HepG2 (cell line): Measurements from ENCODE around the gene DOCK9. TPM values are rescaled to one million over a fixed set of nuclear protein-coding genes. Genes with fewer than 3 reads are reported as not detected.

Source experiments
- ATAC-seq: fragments of 200-7000 bp; cut with Tn5 transposase; 3 replicates; pipeline ENCODE4 v1.9.1; 2020; ENCODE audit warnings: mild to moderate bottlenecking, moderate library complexity
- BruUV-seq: library from RNA; stranded (reverse); fragments of 400-500 nt; replicated peaks from 2 replicates; lab custom pipeline; 2021; lab: Mats Ljungman, UMichigan
- CTCF ChIA-PET: fragments of 300-600 bp; formaldehyde crosslinking; extraction: SDS; loops from one replicate; lab custom pipeline; 2021; ENCODE audit warnings: low total read pairs, inconsistent platforms, low intra/inter-chr PET ratio; lab: Yijun Ruan, JAX
- POLR2A ChIA-PET: fragments of 350-600 bp; sonication (Branson Sonifier 250); formaldehyde crosslinking; loops from one replicate; lab custom pipeline; 2020; ENCODE audit warnings: antibody characterized with exemption, inconsistent platforms; lab: Yijun Ruan, JAX
- DNase-seq: peaks from one replicate; pipeline ENCODE4 v3.0.0-alpha.2; 2015; ENCODE audit warnings: low spot score
- FAIRE-seq: peaks from 3 replicates; lab custom pipeline; 2011; peaks lifted over from hg19 to GRCh38; lab: Jason Lieb, UNC
- H2AFZ ChIP-seq: one replicate; pipeline ENCODE4 v1.6.1; 2011; ENCODE audit warnings: low read length, inconsistent platforms
- H3K27ac ChIP-seq: fragments of 300-600 bp; 3 replicates; pipeline ENCODE4 v1.8.0; 2011; ENCODE audit warnings: mixed run types, mild to moderate bottlenecking, mixed read lengths, low read length, inconsistent platforms; ENCODE audit not compliant: insufficient read depth; ENCODE audit errors: extremely low read length
- H3K27me3 ChIP-seq, 2 experiments: fragments of 200-600 bp in 1 of 2; 2 replicates in 1 of 2; 3 replicates in 1 of 2; pipeline versions ENCODE4 v1.6.0 to v1.8.0; 2011; ENCODE audit warnings: low read length in 2 of 2, mild to moderate bottlenecking in 2 of 2, moderate library complexity in 2 of 2, inconsistent platforms in 1 of 2; ENCODE audit not compliant: insufficient read depth in 2 of 2, control insufficient read depth in 1 of 2
- H3K36me3 ChIP-seq, 2 experiments: fragments of 200-600 bp in 1 of 2; replicated peaks in 1 of 2; 2 replicates in 1 of 2; 3 replicates in 1 of 2; pipeline versions ENCODE4 v1.5.1 to v1.8.0; 2011; ENCODE audit warnings: low read length in 2 of 2, inconsistent platforms in 1 of 2; ENCODE audit not compliant: insufficient read depth in 2 of 2, control insufficient read depth in 1 of 2
- H3K4me1 ChIP-seq: 2 replicates; pipeline ENCODE4 v1.5.1; 2012; ENCODE audit warnings: low read length, inconsistent platforms; ENCODE audit not compliant: insufficient read depth
- H3K4me2 ChIP-seq: 2 replicates; pipeline ENCODE4 v1.6.0; 2011; ENCODE audit warnings: low read depth, low read length, inconsistent platforms
- H3K4me3 ChIP-seq, 3 experiments: fragments of 200-600 bp in 1 of 3; sonication (generic), shearing (Covaris generic) in 1 of 3; replicated peaks in 1 of 3; 2 replicates each; pipeline ENCODE4 v1.5.1; 2011 to 2016; ENCODE audit warnings: low read length in 3 of 3, inconsistent platforms in 2 of 3, low read depth in 2 of 3, mild to moderate bottlenecking in 2 of 3, control low read depth in 1 of 3, mixed read lengths in 1 of 3; ENCODE audit not compliant: insufficient read depth in 1 of 3
- H3K79me2 ChIP-seq: one replicate; pipeline ENCODE4 v1.6.1; 2011; ENCODE audit warnings: low read length, inconsistent platforms; ENCODE audit not compliant: insufficient read depth
- H3K9ac ChIP-seq: 2 replicates; pipeline ENCODE4 v1.6.0; 2011; ENCODE audit warnings: mild to moderate bottlenecking, low read depth, low read length, inconsistent platforms; ENCODE audit not compliant: insufficient read depth
- H3K9me3 ChIP-seq: 2 replicates; pipeline ENCODE4 v1.5.1; 2012; ENCODE audit warnings: mild to moderate bottlenecking, low read length
- H4K20me1 ChIP-seq: 2 replicates; pipeline ENCODE4 v1.6.0; 2011; ENCODE audit warnings: inconsistent platforms, mild to moderate bottlenecking, low read length, moderate library complexity; ENCODE audit not compliant: insufficient read depth
- CBX5 ChIP-seq: sonication (generic); formaldehyde crosslinking; IDR thresholded peaks from 2 replicates; pipeline ENCODE4 v1.4.0; 2020; ENCODE audit warnings: missing genetic modification reagents, borderline replicate concordance
- CENPT ChIP-seq: sonication (generic); formaldehyde crosslinking; IDR thresholded peaks from 2 replicates; pipeline ENCODE4 v1.8.0; 2022; ENCODE audit warnings: low read depth, mild to moderate bottlenecking, moderate library complexity, missing genetic modification reagents
- EZH2 ChIP-seq: conservative IDR thresholded peaks from 2 replicates; pipeline ENCODE4 v1.6.1; 2012; ENCODE audit warnings: mild to moderate bottlenecking, low read depth, low read length, moderate library complexity
- FOSL1 ChIP-seq: sonication (generic); formaldehyde crosslinking; IDR thresholded peaks from 2 replicates; pipeline ENCODE4 v1.9.0; 2021; ENCODE audit warnings: missing genetic modification reagents, borderline replicate concordance
- HOMEZ ChIP-seq: IDR thresholded peaks from 2 replicates; pipeline ENCODE4 v1.6.1; 2016; ENCODE audit warnings: low read depth
- JUNB ChIP-seq: sonication (generic); formaldehyde crosslinking; IDR thresholded peaks from 2 replicates; pipeline ENCODE4 v1.8.0; 2022; ENCODE audit warnings: missing genetic modification reagents, mild to moderate bottlenecking, borderline replicate concordance
- MAX ChIP-seq: IDR thresholded peaks from 2 replicates; pipeline ENCODE4 v1.6.1; 2012; ENCODE audit warnings: inconsistent platforms
- MXD4 ChIP-seq: IDR thresholded peaks from 2 replicates; pipeline ENCODE4 v1.6.1; 2016; ENCODE audit warnings: mild to moderate bottlenecking, missing biosample characterization, missing genetic modification reagents
- PHF8 ChIP-seq: sonication (generic); formaldehyde crosslinking; IDR thresholded peaks from 2 replicates; pipeline ENCODE4 v1.5.0; 2020; ENCODE audit warnings: missing genetic modification reagents
- RNF219 ChIP-seq: sonication (generic); formaldehyde crosslinking; IDR thresholded peaks from 2 replicates; pipeline ENCODE4 v1.5.0; 2020; ENCODE audit warnings: mild to moderate bottlenecking, missing genetic modification reagents
- TBP ChIP-seq: sonication (generic); formaldehyde crosslinking; IDR thresholded peaks from 2 replicates; pipeline ENCODE4 v1.5.0; 2020; ENCODE audit warnings: missing genetic modification reagents
- TOE1 ChIP-seq: sonication (generic); formaldehyde crosslinking; IDR thresholded peaks from 2 replicates; pipeline ENCODE4 v1.4.0; 2020; ENCODE audit warnings: mild to moderate bottlenecking, missing genetic modification reagents
- ZNF205 ChIP-seq: IDR thresholded peaks from 2 replicates; pipeline ENCODE4 v1.6.1; 2018; ENCODE audit warnings: missing biosample characterization, missing genetic modification reagents
- ZNF276 ChIP-seq: sonication (generic); formaldehyde crosslinking; IDR thresholded peaks from 2 replicates; pipeline ENCODE4 v1.4.0; 2020; ENCODE audit warnings: mild to moderate bottlenecking, low read depth, missing genetic modification reagents
- ZNF3 ChIP-seq: IDR thresholded peaks from 2 replicates; pipeline ENCODE4 v1.7.0; 2017; ENCODE audit warnings: inconsistent platforms
- WGBS: methylation state at CpG from one replicate; pipeline ENCODE4 v1.1.6; 2017; ENCODE audit warnings: low lambda C conversion rate; 5-methylcytosine and 5-hydroxymethylcytosine counted together
- in situ Hi-C: cut with HindIII; loops from 2 replicates; pipeline ENCODE4 v1.10.0; 2017; ENCODE audit warnings: low pct_unique_long_range_greater_than_20kb; ENCODE audit not compliant: extremely low pct_ligation_motif_present
- intact Hi-C: fragments of 100-400 bp; cut with micrococcal nuclease; formaldehyde crosslinking; loops from one replicate; pipeline ENCODE4 v1.10.0; 2022; ENCODE audit not compliant: unreplicated experiment
- polyA plus RNA-seq, 8 experiments: library from polyadenylated mRNA; depleted of rRNA in 3 of 8; stranded (reverse) in 7 of 8; unstranded in 1 of 8; fragments of >200 nt; fragmentation: Illumina TruSeq in 4 of 8; extraction: Trizol in 4 of 8; gene quantifications; 2 replicates each; pipeline versions ENCODE4 v1.2.1 to v1.2.3, GENCODE V29; 2011 to 2016; ENCODE audit warnings: low read depth in 4 of 8, missing spikeins in 1 of 8, mixed read lengths in 1 of 8; ENCODE audit not compliant: insufficient read depth in 1 of 8
- total RNA-seq, 5 experiments: library from RNA; depleted of rRNA; stranded (reverse); fragments of >200 nt; fragmentation: Illumina TruSeq; extraction: Trizol; gene quantifications; 2 replicates each; pipeline ENCODE4 v1.2.3, GENCODE V29; 2016; ENCODE audit warnings: low read depth in 1 of 5

The DOCK9 gene
- total and polyA plus RNA-seq, 2 of the 13 experiments (the other 11 are each of a cell fraction or from before 2014, with no cell fraction given): 0.44 to 0.97 TPM

- WGBS: 60% methylated on average over 6 of the region's 6 CpGs
Observed at GRCh38 chr13:99013951-99014350, 36.1 kb upstream of the DOCK9 start.

GRCh38 chr13:99012539-99012938, 34.7 kb upstream of the DOCK9 start:
- POLR2A ChIA-PET: no interaction called here
- H3K27ac ChIP-seq: no peak overlapping the region
- H3K9me3 ChIP-seq: no peaks in the 10 kb centered on the region
- no peaks in the 10 kb centered on the region for H4K20me1 ChIP-seq
- no TSS peak for BruUV-seq
- H3K4me1 ChIP-seq: no peaks in the 10 kb centered on the region
- no peak for ATAC-seq
- no peaks in the 10 kb centered on the region for H3K27me3 ChIP-seq
- no peaks in the 10 kb centered on the region for H3K36me3 ChIP-seq
- FAIRE-seq: no peak
- intact Hi-C loops (no loop called here), in situ Hi-C loops (no loop called here)
- no peak overlapping the region for H3K9ac ChIP-seq
- H3K4me3 ChIP-seq: no peak overlapping the region
- CTCF ChIA-PET: no interaction called here
- WGBS: 82% methylated on average over 1 of the region's 1 CpG
- H3K79me2 ChIP-seq: no peaks in the 10 kb centered on the region
- H3K4me2 ChIP-seq: no peak overlapping the region
- DNase-seq: no peak
- no peak overlapping the region for H2AFZ ChIP-seq
- TF ChIP-seq PHF8 (CRISPR knock-in tag): no peak
- no peak for TF ChIP-seq JUNB (CRISPR knock-in tag)
- TF ChIP-seq HOMEZ: no peak
- no peak for TF ChIP-seq MAX
- TF ChIP-seq MXD4 (CRISPR knock-in tag): no peak
- TF ChIP-seq CENPT: no peak
- no peak for TF ChIP-seq RNF219 (CRISPR knock-in tag)
- no peak for TF ChIP-seq FOSL1
- no peak for TF ChIP-seq TBP (CRISPR knock-in tag)

More at GRCh38 chr13:99013951-99014350, 36.1 kb upstream of the DOCK9 start:
- Histone ChIP-seq H3K9me3 (no peaks in the 10 kb centered on the region), H3K36me3 (no peaks in the 10 kb centered on the region), H3K4me1 (no peaks in the 10 kb centered on the region), H2AFZ (no peak overlapping the region), H4K20me1 (no peaks in the 10 kb centered on the region), H3K79me2 (no peaks in the 10 kb centered on the region), H3K4me2 (no peak overlapping the region), H3K27me3 (no peaks in the 10 kb centered on the region), H3K9ac (no peak overlapping the region), H3K27ac (no peak overlapping the region), H3K4me3 (no peak overlapping the region)
- no peak for TF ChIP-seq EZH2
- no peak for TF ChIP-seq ZNF3
- TF ChIP-seq ZNF276 (CRISPR knock-in tag): no peak
- TF ChIP-seq TOE1 (CRISPR knock-in tag): no peak
- no peak for TF ChIP-seq CBX5
- no peak for TF ChIP-seq ZNF205 (CRISPR knock-in tag)
- ATAC-seq (no peak), FAIRE-seq (no peak), DNase-seq (no peak)
- POLR2A ChIA-PET: no interaction called here
- intact Hi-C loops (no loop called here), in situ Hi-C loops (no loop called here)
- no TSS peak for BruUV-seq
- CTCF ChIA-PET: no interaction called here
